Upper lobe of left lung (tissue), 6 donors: ENCODE results near the gene GJA5. TPM values are rescaled to one million over a fixed set of nuclear protein-coding genes. Genes with fewer than 3 reads are reported as not detected.

ENCODE experiments used
- ATAC-seq, 2 donors: fragments of 200-7000 bp; cut with Tn5 transposase; one replicate each; pipeline ENCODE4 v1.9.1; 2022; ENCODE audit warnings: mild to moderate bottlenecking in 2 of 2, moderate library complexity in 2 of 2; ENCODE audit not compliant: low FRiP score in 2 of 2
- DNase-seq, 2 donors: peaks; one replicate each; pipeline ENCODE4 v3.0.0-alpha.2; 2019 to 2020
- H3K27ac ChIP-seq, 4 donors: fragments of 200-600 bp; sonication (generic); one replicate each; pipeline ENCODE4 v1.5.1; 2016 to 2019
- H3K27me3 ChIP-seq, 4 donors: fragments of 200-600 bp; sonication (generic); one replicate each; pipeline ENCODE4 v1.5.1; 2017 to 2019
- H3K36me3 ChIP-seq, 4 donors: fragments of 200-600 bp; sonication (generic); one replicate each; pipeline ENCODE4 v1.5.1; 2016 to 2019
- H3K4me1 ChIP-seq, 4 donors: fragments of 200-600 bp; sonication (generic); one replicate each; pipeline ENCODE4 v1.5.1; 2018 to 2019
- H3K4me3 ChIP-seq, 4 donors: fragments of 200-600 bp; sonication (generic); one replicate each; pipeline ENCODE4 v1.5.1; 2017 to 2019; ENCODE audit warnings: mild to moderate bottlenecking in 2 of 4, moderate library complexity in 1 of 4
- H3K9me3 ChIP-seq, 4 donors: fragments of 200-600 bp; sonication (generic); one replicate each; pipeline ENCODE4 v1.5.1; 2018 to 2019
- EP300 ChIP-seq, 4 donors: sonication (generic); formaldehyde crosslinking; IDR thresholded peaks; one replicate each; pipeline ENCODE4 v1.5.1; 2017; ENCODE audit warnings: antibody characterized with exemption in 4 of 4, control low read depth in 2 of 4
- POLR2A ChIP-seq, 4 donors: fragments of 450-650 bp; IDR thresholded peaks; one replicate each; pipeline ENCODE4 v1.5.1; 2016 to 2017; ENCODE audit warnings: antibody characterized with exemption in 4 of 4, mild to moderate bottlenecking in 2 of 4
- POLR2AphosphoS5 ChIP-seq, 2 donors: sonication (generic); formaldehyde crosslinking; IDR thresholded peaks; one replicate each; pipeline ENCODE4 v1.5.1; 2017; ENCODE audit warnings: antibody characterized with exemption in 2 of 2
- WGBS, 2 donors: methylation state at CpG; one replicate each; pipeline ENCODE4 v1.1.5; 2017 to 2018; 5-methylcytosine and 5-hydroxymethylcytosine counted together
- total RNA-seq, 6 donors: library from RNA; depleted of rRNA in 4 of 6; stranded (reverse); fragments of >200 nt in 4 of 6; gene quantifications; one replicate each; pipeline versions ENCODE4 v1.1.0 to v1.2.1, GENCODE V29; 2016 to 2021
- TF ChIP-seq, protein P1 (sequence below), 6 experiments: fragments of 450-650 bp in 4 of 6; fragments of 200-600 bp in 2 of 6; sonication (generic) in 2 of 6; IDR thresholded peaks; one replicate each; pipeline ENCODE4 v1.5.1; 2016 to 2019; ENCODE audit warnings: antibody characterized with exemption in 6 of 6
- donor health status: DM: no; HTN: no; CAD: no; lungs with moderate emphysema.
- donor health status: DM: no; HTN: yes; CAD: no; lungs with severe emphysema.

The GJA5 gene
- total RNA-seq, 6 donors from 2014 or later = 6.3 to 83.5 (median 38.2) TPM

DNA sequence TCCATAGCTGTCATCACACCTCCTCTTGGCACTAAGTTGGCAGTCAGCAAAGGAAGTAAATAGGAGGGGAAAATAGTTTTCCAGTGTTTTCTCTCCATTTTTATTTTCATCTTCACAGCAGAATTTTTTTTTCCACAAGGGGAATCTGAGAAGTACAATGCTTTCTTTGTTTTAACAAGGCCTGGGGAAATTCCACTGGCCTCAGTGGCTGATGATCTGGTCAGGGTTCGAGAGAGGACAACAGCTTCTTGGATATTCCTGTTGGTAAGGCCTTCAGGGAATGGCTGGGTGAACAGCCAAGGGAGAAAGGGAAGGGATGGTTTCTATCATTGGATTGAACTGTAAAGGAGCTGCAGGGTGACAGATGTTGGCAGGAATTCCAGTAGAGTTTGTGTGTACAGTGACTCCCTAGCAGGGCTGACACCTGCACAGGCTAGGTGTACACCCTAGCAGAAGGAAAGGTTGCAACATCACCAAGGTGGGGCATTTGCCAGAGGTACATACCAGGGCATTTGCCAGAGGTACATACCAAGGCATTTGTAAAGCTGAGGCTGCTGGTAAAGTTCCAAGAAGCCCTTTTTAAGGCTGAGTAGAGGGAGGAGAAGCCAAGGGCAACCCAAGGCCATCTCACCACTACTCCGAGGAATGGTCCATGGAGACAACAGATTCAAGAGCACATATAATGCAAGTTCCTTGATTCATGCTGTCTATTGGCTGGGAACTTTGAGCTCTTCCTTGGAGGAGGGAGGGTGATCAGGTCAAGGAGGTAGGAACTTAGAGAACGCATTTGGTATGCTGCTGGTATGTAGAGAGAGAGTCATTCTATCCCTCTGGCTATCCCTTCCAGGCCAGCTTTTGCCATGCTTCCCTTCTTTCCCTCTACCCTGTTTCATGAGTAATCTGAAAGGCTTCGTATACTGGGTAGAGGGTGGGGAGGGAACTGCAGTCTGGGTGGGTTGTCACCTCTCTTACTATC is 3.1 kb downstream of the GJA5 start:
- no peaks in the 10 kb centered on the region for H3K9me3 ChIP-seq
- ATAC-seq (peak; percentile 58 to 84), DNase-seq (peak in 1 of 2 donors; percentile 83)
- no peak overlapping the region for H3K4me3 ChIP-seq
- WGBS, 2 donors = 73 to 79% methylated on average over 4 of the region's 4 CpGs
- peaks cover 0 to 3% (median 0%) of the 10 kb centered on the region in 4 donors for H3K36me3 ChIP-seq
- TF ChIP-seq EP300 (IDR thresholded peaks at IDR 0.05) (no peak), POLR2AphosphoS5 (IDR thresholded peaks at IDR 0.05) (peak in 1 of 2 donors; percentile 30), POLR2A (IDR thresholded peaks at IDR 0.05) (no peak)
- TF ChIP-seq, protein P1, sequence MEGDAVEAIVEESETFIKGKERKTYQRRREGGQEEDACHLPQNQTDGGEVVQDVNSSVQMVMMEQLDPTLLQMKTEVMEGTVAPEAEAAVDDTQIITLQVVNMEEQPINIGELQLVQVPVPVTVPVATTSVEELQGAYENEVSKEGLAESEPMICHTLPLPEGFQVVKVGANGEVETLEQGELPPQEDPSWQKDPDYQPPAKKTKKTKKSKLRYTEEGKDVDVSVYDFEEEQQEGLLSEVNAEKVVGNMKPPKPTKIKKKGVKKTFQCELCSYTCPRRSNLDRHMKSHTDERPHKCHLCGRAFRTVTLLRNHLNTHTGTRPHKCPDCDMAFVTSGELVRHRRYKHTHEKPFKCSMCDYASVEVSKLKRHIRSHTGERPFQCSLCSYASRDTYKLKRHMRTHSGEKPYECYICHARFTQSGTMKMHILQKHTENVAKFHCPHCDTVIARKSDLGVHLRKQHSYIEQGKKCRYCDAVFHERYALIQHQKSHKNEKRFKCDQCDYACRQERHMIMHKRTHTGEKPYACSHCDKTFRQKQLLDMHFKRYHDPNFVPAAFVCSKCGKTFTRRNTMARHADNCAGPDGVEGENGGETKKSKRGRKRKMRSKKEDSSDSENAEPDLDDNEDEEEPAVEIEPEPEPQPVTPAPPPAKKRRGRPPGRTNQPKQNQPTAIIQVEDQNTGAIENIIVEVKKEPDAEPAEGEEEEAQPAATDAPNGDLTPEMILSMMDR (IDR thresholded peaks at IDR 0.05) = no peak
- peak overlapping the region in 3 of 4 donors; percentile 19 to 36 (median 23) for H3K27ac ChIP-seq
- peaks cover 31 to 60% (median 41%) of the 10 kb centered on the region in 4 donors for H3K4me1 ChIP-seq
- no peaks in the 10 kb centered on the region for H3K27me3 ChIP-seq

DNA sequence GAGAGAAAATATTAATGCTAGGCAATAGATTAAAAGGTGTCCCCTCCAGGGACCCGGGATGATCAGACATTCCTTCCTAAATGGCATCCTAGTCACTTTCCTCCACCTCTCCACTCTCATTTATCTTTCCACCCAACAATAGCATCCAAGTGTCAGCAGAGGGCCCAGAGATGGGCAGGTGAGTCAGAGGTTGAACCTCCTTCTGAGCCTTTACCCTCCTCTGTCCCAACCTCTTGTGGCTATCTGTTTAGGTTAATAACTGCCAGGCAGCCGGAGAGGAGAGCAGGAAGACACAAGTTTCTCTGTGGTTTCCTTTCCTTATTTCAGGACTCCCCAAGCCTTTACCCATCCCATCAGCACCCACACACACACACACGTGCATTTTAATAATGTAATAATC is 4.1 kb downstream of the GJA5 start:
- peaks cover 0 to 3% (median 0%) of the 10 kb centered on the region in 4 donors for H3K36me3 ChIP-seq
- no peak for TF ChIP-seq POLR2A (IDR thresholded peaks at IDR 0.05)
- no peak for TF ChIP-seq POLR2AphosphoS5 (IDR thresholded peaks at IDR 0.05)
- TF ChIP-seq, protein P1 (IDR thresholded peaks at IDR 0.05) = no peak
- TF ChIP-seq EP300 (IDR thresholded peaks at IDR 0.05) = no peak
- H3K27ac ChIP-seq = peak overlapping the region in 2 of 4 donors; percentile 19 to 23
- ATAC-seq = no peak
- no peaks in the 10 kb centered on the region for H3K9me3 ChIP-seq
- 47 to 55% methylated on average over 3 of the region's 3 CpGs for WGBS, 2 donors
- H3K27me3 ChIP-seq = no peaks in the 10 kb centered on the region
- peaks cover 24 to 51% (median 32%) of the 10 kb centered on the region in 4 donors for H3K4me1 ChIP-seq
- H3K4me3 ChIP-seq = no peak overlapping the region
- no peak for DNase-seq

DNA sequence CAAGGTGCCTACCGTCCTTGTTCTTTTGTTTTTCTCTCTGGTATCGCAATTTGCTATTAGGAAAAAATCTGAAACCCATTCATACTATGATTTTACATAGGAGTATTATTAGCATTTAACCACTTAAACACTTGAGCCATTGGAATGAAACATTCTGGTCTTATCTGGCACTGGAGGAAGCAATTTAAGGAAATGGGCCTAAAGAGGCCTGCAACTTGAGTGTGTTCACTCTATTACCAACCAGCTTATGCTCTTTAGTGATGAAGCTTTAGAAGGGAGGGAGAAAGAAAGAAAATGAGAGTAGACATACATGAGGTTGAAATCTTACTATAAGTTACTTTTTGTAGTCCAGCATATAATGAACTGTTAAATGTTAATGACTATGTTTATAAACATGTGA is 5.7 kb downstream of the GJA5 start:
- Histone ChIP-seq H3K27me3 (no peaks in the 10 kb centered on the region), H3K36me3 (peaks cover 0 to 3% (median 0%) of the 10 kb centered on the region in 4 donors), H3K4me3 (no peak overlapping the region), H3K9me3 (no peaks in the 10 kb centered on the region), H3K27ac (peak overlapping the region in 1 of 4 donors; percentile 10), H3K4me1 (peaks cover 18 to 42% (median 24%) of the 10 kb centered on the region in 4 donors)
- WGBS, 2 donors = 70 to 73% methylated on average over 2 of the region's 2 CpGs
- TF ChIP-seq POLR2A (IDR thresholded peaks at IDR 0.05) = no peak
- TF ChIP-seq, protein P1 (IDR thresholded peaks at IDR 0.05) = no peak
- TF ChIP-seq EP300 (IDR thresholded peaks at IDR 0.05) = no peak
- no peak for TF ChIP-seq POLR2AphosphoS5 (IDR thresholded peaks at IDR 0.05)
- DNase-seq (no peak), ATAC-seq (no peak)

DNA sequence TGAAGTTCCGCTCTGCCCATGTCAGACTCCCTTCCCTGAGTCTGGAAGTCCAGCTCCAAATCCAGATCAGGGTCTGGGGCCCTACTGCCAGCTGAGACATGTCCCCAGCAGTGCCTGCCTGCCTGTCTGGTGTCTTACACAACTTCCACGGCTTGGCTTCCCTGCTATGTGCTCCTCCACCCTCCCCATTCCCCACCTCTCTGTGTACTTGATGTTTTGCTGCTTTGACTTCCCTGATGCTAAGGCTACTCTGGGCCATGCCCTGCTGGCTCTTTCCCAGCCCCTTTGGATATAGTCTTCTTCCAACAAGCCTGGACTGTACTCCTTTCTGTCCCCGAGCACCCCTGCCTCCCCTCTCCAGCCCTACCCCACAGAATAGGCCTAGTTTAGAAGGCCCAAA is 7.3 kb downstream of the GJA5 start:
- peak overlapping the region in 2 of 4 donors; percentile 35 to 58 for H3K27ac ChIP-seq
- whole genome bisulfite sequencing, 2 donors = 64 to 67% methylated on average over 3 of the region's 3 CpGs
- DNase-seq = no peak

DNA sequence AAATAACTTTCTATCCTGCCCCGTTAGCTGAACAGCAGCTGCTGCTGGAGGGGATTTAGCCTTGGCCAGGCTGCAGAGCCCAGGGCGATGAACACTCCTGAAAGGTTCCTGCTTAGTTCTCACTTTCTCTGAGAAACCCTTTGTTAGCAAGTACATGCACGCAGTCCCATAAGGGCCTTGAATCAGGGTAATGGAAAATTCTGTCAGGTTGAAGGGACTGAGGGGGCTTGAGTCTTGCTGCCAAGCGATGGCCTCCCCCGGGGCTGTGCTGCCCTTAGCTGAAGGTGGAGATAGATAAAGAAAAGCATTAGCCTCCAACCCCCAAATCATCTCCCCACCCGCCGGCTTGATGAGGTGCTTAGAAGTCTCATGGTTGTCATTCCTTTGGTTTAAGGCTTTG is 7.9 kb downstream of the GJA5 start:
- TF ChIP-seq POLR2AphosphoS5 (IDR thresholded peaks at IDR 0.05) = no peak
- TF ChIP-seq POLR2A (IDR thresholded peaks at IDR 0.05) = no peak
- TF ChIP-seq EP300 (IDR thresholded peaks at IDR 0.05) = no peak
- DNase-seq = peak in 1 of 2 donors; percentile 13
- Histone ChIP-seq H3K9me3 (no peaks in the 10 kb centered on the region), H3K4me3 (no peak overlapping the region), H3K27ac (peak overlapping the region in 2 of 4 donors; percentile 35 to 58), H3K36me3 (no peaks in the 10 kb centered on the region), H3K27me3 (no peaks in the 10 kb centered on the region), H3K4me1 (peaks cover 12 to 23% (median 18%) of the 10 kb centered on the region in 4 donors)
- no peak for ATAC-seq
- WGBS, 2 donors = 65 to 81% methylated on average over 7 of the region's 7 CpGs

More for the DNA sequence above, 7.3 kb downstream of the GJA5 start:
- peak; percentile 20 to 42 for ATAC-seq
- no peaks in the 10 kb centered on the region for H3K27me3 ChIP-seq
- H3K9me3 ChIP-seq = no peaks in the 10 kb centered on the region
- H3K4me3 ChIP-seq = no peak overlapping the region
- peaks cover 15 to 28% (median 23%) of the 10 kb centered on the region in 4 donors for H3K4me1 ChIP-seq
- peaks cover 0 to 3% (median 0%) of the 10 kb centered on the region in 4 donors for H3K36me3 ChIP-seq
- TF ChIP-seq POLR2AphosphoS5 (IDR thresholded peaks at IDR 0.05) = peak; percentile 67 to 77
- TF ChIP-seq POLR2A (IDR thresholded peaks at IDR 0.05) = no peak
